Upper lobe of left lung (tissue), 4 donors: ENCODE data around the gene TFPI.

Experiments
- CTCF ChIP-seq, 6 experiments: fragments of 450-650 bp in 4 of 6; fragments of 200-600 bp in 2 of 6; sonication (generic) in 2 of 6; IDR thresholded peaks; one replicate each; pipeline ENCODE4 v1.5.1; 2016 to 2019; ENCODE audit warnings: antibody characterized with exemption in 6 of 6
- EP300 ChIP-seq, 4 donors: sonication (generic); formaldehyde crosslinking; IDR thresholded peaks; one replicate each; pipeline ENCODE4 v1.5.1; 2017; ENCODE audit warnings: antibody characterized with exemption in 4 of 4, control low read depth in 2 of 4
- POLR2A ChIP-seq, 4 donors: fragments of 450-650 bp; IDR thresholded peaks; one replicate each; pipeline ENCODE4 v1.5.1; 2016 to 2017; ENCODE audit warnings: antibody characterized with exemption in 4 of 4, mild to moderate bottlenecking in 2 of 4
- POLR2AphosphoS5 ChIP-seq, 2 donors: sonication (generic); formaldehyde crosslinking; IDR thresholded peaks; one replicate each; pipeline ENCODE4 v1.5.1; 2017; ENCODE audit warnings: antibody characterized with exemption in 2 of 2

- no peak for TF ChIP-seq CTCF (IDR thresholded peaks at IDR 0.05)
- no peak for TF ChIP-seq POLR2A (IDR thresholded peaks at IDR 0.05)
- TF ChIP-seq POLR2AphosphoS5 (IDR thresholded peaks at IDR 0.05), result no peak
- TF ChIP-seq EP300 (IDR thresholded peaks at IDR 0.05), result no peak
These were observed 21.5 kb upstream of the TFPI start for GRCh38 chr2:187575751-187576067.
